GM19025 (cell line): ENCODE measurements around the gene MBTPS2.

Source experiments
- ATAC-seq: cut with Tn5 transposase; IDR thresholded peaks from one replicate; pipeline ENCODE4 v1.9.1; 2021; ENCODE audit warnings: mild to moderate bottlenecking, low read depth, moderate library complexity; ENCODE audit not compliant: unreplicated experiment

Gene MBTPS2

GRCh38 chrX:21932292-21933002, 93.0 kb downstream of the MBTPS2 start:
- ATAC-seq, result no peak

GRCh38 chrX:21933077-21933476, 93.7 kb downstream of the MBTPS2 start:
- no peak for ATAC-seq

GRCh38 chrX:21934414-21934813, 95.0 kb downstream of the MBTPS2 start:
- ATAC-seq, result no peak
